Loucy (cell line): ENCODE measurements around the gene BABAM2.

Experiments
- CTCF ChIP-seq: fragments of 200-600 bp; sonication (generic); conservative IDR thresholded peaks from 2 replicates; pipeline ENCODE4 v1.5.1; 2014; ENCODE audit warnings: mild to moderate bottlenecking, antibody characterized with exemption, low read length
- EZH2phosphoT487 ChIP-seq: fragments of 200-600 bp; IDR thresholded peaks from 2 replicates; pipeline ENCODE4 v1.6.1; 2018; ENCODE audit warnings: antibody characterized with exemption, mild to moderate bottlenecking, moderate library complexity, borderline replicate concordance

GRCh38 chr2:28093768-28094167 lies 203.2 kb downstream of the BABAM2 start:
- TF ChIP-seq CTCF (no peak), EZH2phosphoT487 (no peak)
